ENCODE measurements around the gene BSCL2.
A peak's percentile ranks its signal among the peaks of the same experiment; 100 is the strongest.
"Not testable (repeated sequence)": the region's sequence is repeated elsewhere in the genome, so short reads cannot be mapped to it uniquely, and the experiment has no call there.

The BSCL2 gene

GRCh38 chr11:62689421-62690183, 17.6 kb downstream of the BSCL2 start, which contains the start of gene LRRN4CL:
LRRN4CL (minus strand) TSS chr11:62689530; CDS start chr11:62688508, 1,022 bp downstream.
- Histone ChIP-seq H3K9me3 (ENCODE audit: low read length) (no peaks in the 10 kb centered on the region), H2AFZ (ENCODE audit: low read depth, low read length) (no peak within 1 kb of the TSS), H3K36me3 (ENCODE audit: insufficient read depth, low read length) (peaks cover 43% of the 10 kb centered on the region), H3K4me1 (ENCODE audit: insufficient read depth, low read length) (no peaks in the 10 kb centered on the region), H3K27me3 (ENCODE audit: insufficient read depth, low read length) (no peaks in the 10 kb centered on the region), H3K4me3 (ENCODE audit: low read length) (no peak within 1 kb of the TSS)

DNA sequence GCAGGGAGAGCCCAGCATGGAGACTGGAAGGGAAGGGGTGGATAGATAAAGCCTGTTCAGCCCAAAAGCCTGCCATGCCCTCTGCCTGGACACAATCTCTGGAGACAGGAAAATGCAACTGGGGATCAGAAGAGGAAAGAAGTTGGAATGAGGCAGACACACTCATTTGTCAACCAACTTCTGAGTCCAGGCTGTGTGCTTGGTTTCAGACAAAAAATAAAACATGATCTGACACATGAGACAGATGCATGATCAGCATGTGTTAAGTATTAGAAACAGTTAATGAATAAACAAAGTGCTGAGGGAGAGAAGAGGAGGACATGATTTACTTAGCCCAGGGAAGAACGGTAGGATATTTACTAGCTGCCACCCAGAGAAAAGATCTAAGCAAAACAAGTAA, 18.7 kb downstream of the BSCL2 start:
- H3K4me1 ChIP-seq (ENCODE audit: insufficient read depth, low read length), result no peaks in the 10 kb centered on the region
- no peak overlapping the region for H2AFZ ChIP-seq (ENCODE audit: low read depth, low read length)
- no peak overlapping the region for H3K4me3 ChIP-seq (ENCODE audit: low read length)
- H3K27me3 ChIP-seq (ENCODE audit: insufficient read depth, low read length), result no peaks in the 10 kb centered on the region
- H3K36me3 ChIP-seq (ENCODE audit: insufficient read depth, low read length), result peaks cover 36% of the 10 kb centered on the region
- no peaks in the 10 kb centered on the region for H3K9me3 ChIP-seq (ENCODE audit: low read length)

GRCh38 chr11:62687508-62688396, 19.5 kb downstream of the BSCL2 start:
- no peaks in the 10 kb centered on the region for H3K9me3 ChIP-seq (ENCODE audit: low read length)
- no peak overlapping the region for H2AFZ ChIP-seq (ENCODE audit: low read depth, low read length)
- no peaks in the 10 kb centered on the region for H3K27me3 ChIP-seq (ENCODE audit: insufficient read depth, low read length)
- no peaks in the 10 kb centered on the region for H3K4me1 ChIP-seq (ENCODE audit: insufficient read depth, low read length)
- H3K36me3 ChIP-seq (ENCODE audit: insufficient read depth, low read length), result peaks cover 28% of the 10 kb centered on the region
- no peak overlapping the region for H3K4me3 ChIP-seq (ENCODE audit: low read length)

- Histone ChIP-seq H3K36me3 (ENCODE audit: insufficient read depth, low read length) (peaks cover 5% of the 10 kb centered on the region), H3K4me1 (ENCODE audit: insufficient read depth, low read length) (peaks cover 12% of the 10 kb centered on the region), H3K9me3 (ENCODE audit: low read length) (no peaks in the 10 kb centered on the region), H2AFZ (ENCODE audit: low read depth, low read length) (no peak overlapping the region), H3K27me3 (ENCODE audit: insufficient read depth, low read length) (no peaks in the 10 kb centered on the region), H3K4me3 (ENCODE audit: low read length) (no peak overlapping the region)
These were observed 24.7 kb downstream of the BSCL2 start for GRCh38 chr11:62682518-62682917.

GRCh38 chr11:62680825-62681240, 26.4 kb downstream of the BSCL2 start:
- H3K36me3 ChIP-seq (ENCODE audit: insufficient read depth, low read length), result peaks cover 18% of the 10 kb centered on the region
- no peaks in the 10 kb centered on the region for H3K9me3 ChIP-seq (ENCODE audit: low read length)
- no peaks in the 10 kb centered on the region for H3K27me3 ChIP-seq (ENCODE audit: insufficient read depth, low read length)
- peaks cover 22% of the 10 kb centered on the region for H3K4me1 ChIP-seq (ENCODE audit: insufficient read depth, low read length)
- no peak overlapping the region for H3K4me3 ChIP-seq (ENCODE audit: low read length)
- H2AFZ ChIP-seq (ENCODE audit: low read depth, low read length), result peak overlapping the region; percentile 49

GRCh38 chr11:62678770-62679696, 28.2 kb downstream of the BSCL2 start, which contains the start of gene UBXN1:
UBXN1 (minus strand) TSS chr11:62679073; CDS start chr11:62678923, 150 bp downstream.
- H3K36me3 ChIP-seq (ENCODE audit: insufficient read depth, low read length), result peaks cover 22% of the 10 kb centered on the region
- H2AFZ ChIP-seq (ENCODE audit: low read depth, low read length), result peak within 1 kb of the TSS; percentile 27
- no peaks in the 10 kb centered on the region for H3K9me3 ChIP-seq (ENCODE audit: low read length)
- H3K27me3 ChIP-seq (ENCODE audit: insufficient read depth, low read length), result no peaks in the 10 kb centered on the region
- H3K4me3 ChIP-seq (ENCODE audit: low read length), result peak within 1 kb of the TSS; percentile 79
- H3K4me1 ChIP-seq (ENCODE audit: insufficient read depth, low read length), result peaks cover 22% of the 10 kb centered on the region

DNA sequence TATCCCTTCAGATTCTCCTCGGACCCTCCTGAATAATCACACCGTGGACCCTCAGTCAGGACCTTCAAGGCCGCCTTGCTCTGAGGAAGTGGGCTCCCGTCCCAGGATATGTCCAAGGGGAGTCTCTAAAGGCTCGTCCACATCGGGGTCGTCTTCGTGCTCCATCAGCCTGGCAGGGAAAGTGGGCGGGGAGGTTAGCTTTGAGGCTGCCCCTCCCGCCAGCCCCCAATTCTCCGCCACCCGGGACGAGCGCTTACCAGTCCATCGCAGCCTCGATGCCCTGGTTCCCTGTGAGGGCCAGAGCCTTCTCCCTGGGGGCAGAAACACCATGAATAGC, 28.8 kb downstream of the BSCL2 start:
- Histone ChIP-seq H3K4me1 (ENCODE audit: insufficient read depth, low read length) (peaks cover 22% of the 10 kb centered on the region), H3K27me3 (ENCODE audit: insufficient read depth, low read length) (no peaks in the 10 kb centered on the region)

DNA sequence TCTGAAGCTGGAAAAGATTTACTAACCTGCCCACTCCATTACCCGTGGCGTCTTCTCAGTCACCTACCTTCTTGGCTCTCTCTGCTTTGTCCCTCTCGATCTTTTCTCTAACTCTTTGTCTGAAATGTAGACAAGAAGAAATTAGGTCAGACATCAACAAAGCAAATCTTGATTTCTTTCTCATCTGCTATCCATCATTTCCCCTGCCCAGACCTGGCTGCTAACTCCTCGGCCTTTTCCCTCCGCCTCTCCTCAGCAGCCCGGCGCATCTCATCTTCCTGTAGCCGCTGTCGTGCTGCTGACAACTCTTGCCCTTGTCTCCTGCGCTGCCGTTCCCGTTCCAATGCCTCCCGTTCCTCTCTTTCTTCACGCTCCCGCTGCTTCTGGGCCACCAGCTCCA, 29.5 kb downstream of the BSCL2 start:
- peaks cover 32% of the 10 kb centered on the region for H3K36me3 ChIP-seq (ENCODE audit: insufficient read depth, low read length)
- H3K27me3 ChIP-seq (ENCODE audit: insufficient read depth, low read length), result no peaks in the 10 kb centered on the region
- H2AFZ ChIP-seq (ENCODE audit: low read depth, low read length), result no peak overlapping the region
- H3K9me3 ChIP-seq (ENCODE audit: low read length), result no peaks in the 10 kb centered on the region
- peak overlapping the region; percentile 79 for H3K4me3 ChIP-seq (ENCODE audit: low read length)
- H3K4me1 ChIP-seq (ENCODE audit: insufficient read depth, low read length), result peaks cover 22% of the 10 kb centered on the region

More for the DNA sequence above, 28.8 kb downstream of the BSCL2 start:
- Histone ChIP-seq H3K9me3 (ENCODE audit: low read length) (no peaks in the 10 kb centered on the region), H3K36me3 (ENCODE audit: insufficient read depth, low read length) (peaks cover 26% of the 10 kb centered on the region), H2AFZ (ENCODE audit: low read depth, low read length) (no peak overlapping the region), H3K4me3 (ENCODE audit: low read length) (peak overlapping the region; percentile 79)

GRCh38 chr11:62677156-62677555, 30.1 kb downstream of the BSCL2 start:
- H3K36me3 ChIP-seq (ENCODE audit: insufficient read depth, low read length), result peaks cover 32% of the 10 kb centered on the region
- no peak overlapping the region for H2AFZ ChIP-seq (ENCODE audit: low read depth, low read length)
- H3K9me3 ChIP-seq (ENCODE audit: low read length), result no peaks in the 10 kb centered on the region
- no peaks in the 10 kb centered on the region for H3K27me3 ChIP-seq (ENCODE audit: insufficient read depth, low read length)
- H3K4me3 ChIP-seq (ENCODE audit: low read length), result peak overlapping the region; percentile 79
- peaks cover 25% of the 10 kb centered on the region for H3K4me1 ChIP-seq (ENCODE audit: insufficient read depth, low read length)

- Histone ChIP-seq H3K4me1 (ENCODE audit: insufficient read depth, low read length) (peaks cover 30% of the 10 kb centered on the region), H3K4me3 (ENCODE audit: low read length) (no peak overlapping the region), H3K27me3 (ENCODE audit: insufficient read depth, low read length) (no peaks in the 10 kb centered on the region), H2AFZ (ENCODE audit: low read depth, low read length) (no peak overlapping the region), H3K9me3 (ENCODE audit: low read length) (no peaks in the 10 kb centered on the region), H3K36me3 (ENCODE audit: insufficient read depth, low read length) (peaks cover 32% of the 10 kb centered on the region)
These were observed 30.5 kb downstream of the BSCL2 start for GRCh38 chr11:62676698-62677097.

GRCh38 chr11:62675415-62675814, 31.8 kb downstream of the BSCL2 start:
- Histone ChIP-seq H3K36me3 (ENCODE audit: insufficient read depth, low read length) (peaks cover 32% of the 10 kb centered on the region), H3K4me1 (ENCODE audit: insufficient read depth, low read length) (peaks cover 35% of the 10 kb centered on the region)
- H3K4me3 ChIP-seq (ENCODE audit: low read length); H2AFZ ChIP-seq (ENCODE audit: low read depth, low read length); H3K9me3 ChIP-seq (ENCODE audit: low read length); H3K27me3 ChIP-seq (ENCODE audit: insufficient read depth, low read length): not testable (repeated sequence)

DNA sequence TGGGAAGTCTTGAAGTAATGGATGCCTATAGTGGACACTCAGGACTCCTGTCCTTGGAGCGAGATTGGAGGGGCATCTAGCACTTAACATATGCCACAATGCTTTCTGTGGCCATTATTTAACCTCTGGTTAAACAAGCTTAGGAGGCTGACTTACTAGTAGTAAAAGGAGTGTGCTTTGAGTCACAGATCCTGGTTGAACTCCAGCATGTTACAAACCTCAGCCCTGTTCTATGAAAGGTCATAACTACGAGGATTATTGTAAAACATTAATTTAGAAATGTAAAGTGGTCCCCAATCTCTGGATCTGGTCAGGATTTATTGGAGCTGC, 34.1 kb downstream of the BSCL2 start:
- H3K27me3 ChIP-seq (ENCODE audit: insufficient read depth, low read length), result no peaks in the 10 kb centered on the region
- H3K9me3 ChIP-seq (ENCODE audit: low read length), result no peaks in the 10 kb centered on the region
- no peak overlapping the region for H3K4me3 ChIP-seq (ENCODE audit: low read length)
- peaks cover 32% of the 10 kb centered on the region for H3K36me3 ChIP-seq (ENCODE audit: insufficient read depth, low read length)
- no peak overlapping the region for H2AFZ ChIP-seq (ENCODE audit: low read depth, low read length)
- peaks cover 30% of the 10 kb centered on the region for H3K4me1 ChIP-seq (ENCODE audit: insufficient read depth, low read length)
